K562 (cell line): ENCODE measurements around the gene FIGNL1. TPM values are rescaled to one million over a fixed set of nuclear protein-coding genes. Genes with fewer than 3 reads are reported as not detected.

Experiments used
- ATAC-seq: fragments of 200-7000 bp; cut with Tn5 transposase; 3 replicates; pipeline ENCODE4 v1.9.1; 2020; ENCODE audit warnings: moderate library complexity
- BruUV-seq: library from RNA; stranded (reverse); fragments of 400-500 nt; replicated peaks from 2 replicates; lab custom pipeline; 2021; lab: Mats Ljungman, UMichigan
- CTCF ChIA-PET: fragments of 300-600 bp; formaldehyde crosslinking; extraction: SDS; loops from one replicate; lab custom pipeline; 2021; ENCODE audit warnings: low intra/inter-chr PET ratio; lab: Yijun Ruan, JAX
- POLR2A ChIA-PET: fragments of 300-600, 350-650 bp; sonication (Branson Sonifier 250); formaldehyde crosslinking; extraction: SDS; loops from one replicate; lab custom pipeline; 2021; ENCODE audit warnings: antibody characterized with exemption, inconsistent platforms; lab: Yijun Ruan, JAX
- DNase-seq, 4 experiments: peaks; one replicate each; pipeline versions ENCODE4 v3.0.0 to v3.0.0-alpha.2; 2011 to 2018; ENCODE audit warnings: low spot score in 3 of 4, mixed read lengths in 3 of 4; ENCODE audit errors: extremely low read depth in 1 of 4
- FAIRE-seq: peaks from 2 replicates; lab custom pipeline; 2011; peaks lifted over from hg19 to GRCh38; lab: Jason Lieb, UNC
- H2AFZ ChIP-seq: 2 replicates; pipeline ENCODE4 v1.6.0; 2011; ENCODE audit warnings: low read depth, low read length, control low read depth, inconsistent platforms
- H3K27ac ChIP-seq: fragments of 200-600 bp; 3 replicates; pipeline ENCODE4 v1.8.0; 2011; ENCODE audit warnings: low read depth, mild to moderate bottlenecking, control low read depth, inconsistent platforms, low read length, moderate library complexity, mixed read lengths; ENCODE audit errors: extremely low read depth
- H3K27me3 ChIP-seq, 2 experiments: fragments of 300-600 bp in 1 of 2; 2 replicates in 1 of 2; 3 replicates in 1 of 2; pipeline versions ENCODE4 v1.6.0 to v1.8.0; 2011; ENCODE audit warnings: inconsistent platforms in 2 of 2, low read length in 2 of 2, mild to moderate bottlenecking in 1 of 2, mixed read lengths in 1 of 2, moderate library complexity in 1 of 2; ENCODE audit not compliant: control insufficient read depth in 2 of 2, insufficient read depth in 2 of 2
- H3K36me3 ChIP-seq: fragments of 300-600 bp; 3 replicates; pipeline ENCODE4 v1.8.0; 2011; ENCODE audit warnings: mild to moderate bottlenecking, low read length, inconsistent platforms; ENCODE audit not compliant: control insufficient read depth, insufficient read depth
- H3K4me1 ChIP-seq, 2 experiments: fragments of 200-600 bp in 1 of 2; replicated peaks in 1 of 2; 2 replicates in 1 of 2; 3 replicates in 1 of 2; pipeline versions ENCODE4 v1.5.1 to v1.8.0; 2011; ENCODE audit warnings: inconsistent platforms in 2 of 2, low read length in 2 of 2, mild to moderate bottlenecking in 1 of 2, mixed read lengths in 1 of 2, moderate library complexity in 1 of 2; ENCODE audit not compliant: control insufficient read depth in 2 of 2, insufficient read depth in 2 of 2
- H3K4me2 ChIP-seq: 2 replicates; pipeline ENCODE4 v1.6.1; 2011; ENCODE audit warnings: low read length, control low read depth, inconsistent platforms, mixed read lengths; ENCODE audit not compliant: insufficient read depth
- H3K4me3 ChIP-seq: fragments of 200-600 bp; sonication (generic), shearing (Covaris generic); 2 replicates; pipeline ENCODE4 v1.5.1; 2016; ENCODE audit warnings: control low read depth, inconsistent platforms
- H3K79me2 ChIP-seq: fragments of 200-600 bp; 3 replicates; pipeline ENCODE4 v1.8.0; 2011; ENCODE audit warnings: low read length, inconsistent platforms; ENCODE audit not compliant: control insufficient read depth, insufficient read depth
- H3K9ac ChIP-seq, 2 experiments: 2 replicates each; pipeline versions ENCODE4 v1.6.0 to v1.6.1; 2011; ENCODE audit warnings: low read depth in 2 of 2, low read length in 2 of 2, control low read depth in 1 of 2, inconsistent platforms in 1 of 2, mild to moderate bottlenecking in 1 of 2, mixed read lengths in 1 of 2; ENCODE audit not compliant: insufficient read depth in 1 of 2
- H3K9me1 ChIP-seq: one replicate; pipeline ENCODE4 v1.6.0; 2011; ENCODE audit warnings: inconsistent platforms, mild to moderate bottlenecking, low read length, moderate library complexity; ENCODE audit not compliant: control insufficient read depth, insufficient read depth
- H3K9me3 ChIP-seq: replicated peaks from 2 replicates; pipeline ENCODE4 v1.5.1; 2011; ENCODE audit warnings: low read depth, low read length, inconsistent platforms; ENCODE audit not compliant: control insufficient read depth, insufficient read depth
- H4K20me1 ChIP-seq: replicated peaks from 2 replicates; pipeline ENCODE4 v1.6.1; 2011; ENCODE audit warnings: low read length, inconsistent platforms, mixed read lengths; ENCODE audit not compliant: control insufficient read depth, insufficient read depth
- DPF2 ChIP-seq: fragments of 450-650 bp; IDR thresholded peaks from 2 replicates; pipeline ENCODE4 v1.6.1; 2016
- KLF13 ChIP-seq: fragments of 450-650 bp; IDR thresholded peaks from 2 replicates; pipeline ENCODE4 v1.6.1; 2016; ENCODE audit warnings: missing genetic modification characterization, low read depth, mild to moderate bottlenecking, missing compliant biosample characterization, moderate library complexity, borderline replicate concordance
- PHB2 ChIP-seq: fragments of 450-650 bp; IDR thresholded peaks from 2 replicates; pipeline ENCODE4 v1.6.1; 2017; ENCODE audit warnings: low read depth
- RB1 ChIP-seq: fragments of 450-650 bp; IDR thresholded peaks from 2 replicates; pipeline ENCODE4 v1.6.1; 2017; ENCODE audit warnings: low read depth, mild to moderate bottlenecking
- RFX1 ChIP-seq: fragments of 450-650 bp; IDR thresholded peaks from 2 replicates; pipeline ENCODE4 v1.6.1; 2016; ENCODE audit warnings: mild to moderate bottlenecking, moderate library complexity
- SIRT6 ChIP-seq: IDR thresholded peaks from one replicate; pipeline ENCODE4 v1.6.1; 2012; ENCODE audit warnings: low read depth, mild to moderate bottlenecking, control low read depth, inconsistent platforms, low read length, moderate library complexity
- SMC3 ChIP-seq: conservative IDR thresholded peaks from 2 replicates; pipeline ENCODE4 v1.6.1; 2011; ENCODE audit warnings: low read depth, low read length, improper control_type of control experiment; ENCODE audit not compliant: insufficient read depth
- SNIP1 ChIP-seq: fragments of 450-650 bp; IDR thresholded peaks from 2 replicates; pipeline ENCODE4 v1.7.1; 2017; ENCODE audit warnings: low read depth, mild to moderate bottlenecking
- SRSF3 ChIP-seq: fragments of 200-400 bp; formaldehyde crosslinking; IDR thresholded peaks from 2 replicates; pipeline ENCODE4 v1.6.1; 2016; ENCODE audit warnings: mild to moderate bottlenecking, low read length, moderate library complexity; ENCODE audit not compliant: insufficient read depth
- THRAP3 ChIP-seq: fragments of 450-650 bp; IDR thresholded peaks from 2 replicates; pipeline ENCODE4 v1.6.1; 2016; ENCODE audit warnings: mild to moderate bottlenecking, inconsistent platforms, borderline replicate concordance
- ZNF354B ChIP-seq: fragments of 250-450 bp; sonication (Bioruptor Pico); IDR thresholded peaks from 2 replicates; pipeline ENCODE4 v1.4.0; 2020
- ZNF395 ChIP-seq: fragments of 200-800 bp; sonication (Bioruptor generic); IDR thresholded peaks from 2 replicates; pipeline ENCODE4 v1.6.1; 2017; ENCODE audit warnings: missing genetic modification characterization, missing compliant biosample characterization
- ZNF398 ChIP-seq: fragments of 250-450 bp; sonication (Bioruptor Pico); IDR thresholded peaks from 2 replicates; pipeline ENCODE4 v1.8.0; 2021; ENCODE audit warnings: moderate library complexity, mild to moderate bottlenecking, inconsistent platforms
- WGBS: fragments of 100-300 bp; shearing (Covaris generic); methylation state at CpG from one replicate; pipeline ENCODE4 v1.1.6; 2016; ENCODE audit warnings: low coverage, mixed read lengths; ENCODE audit not compliant: insufficient coverage; ENCODE audit errors: missing lambda C conversion rate; 5-methylcytosine and 5-hydroxymethylcytosine counted together
- in situ Hi-C: fragments of 300-500 bp; cut with MboI; formaldehyde crosslinking; loops from 4 replicates; pipeline ENCODE4 v1.15.0; 2018; ENCODE audit warnings: inconsistent platforms, mixed read lengths
- intact Hi-C: fragments of 100-400 bp; cut with micrococcal nuclease; formaldehyde crosslinking; loops from 2 replicates; pipeline ENCODE4 v1.14.2; 2022
- polyA plus RNA-seq, 8 experiments: library from polyadenylated mRNA; depleted of rRNA in 4 of 8; stranded (reverse) in 5 of 8; unstranded in 3 of 8; fragments of >200 nt; fragmentation: Nextera tagmentation in 2 of 8; fragmentation: Illumina TruSeq in 1 of 8; extraction: Ambion mirVana in 2 of 8; extraction: Trizol in 1 of 8; gene quantifications; 2 replicates each; pipeline versions ENCODE4 v1.2.1 to v1.2.3, GENCODE V29; 2011 to 2014; ENCODE audit warnings: inconsistent platforms in 1 of 8, missing spikeins in 1 of 8
- total RNA-seq, 7 experiments: library from RNA; depleted of rRNA in 6 of 7; stranded (reverse); fragments of >200 nt in 6 of 7; fragmentation: Illumina TruSeq in 2 of 7; extraction: Trizol in 2 of 7; gene quantifications; 2 replicates each; pipeline versions ENCODE4 v1.2.1 to v1.2.3, GENCODE V29; 2011 to 2021; ENCODE audit warnings: low replicate concordance in 1 of 7

The FIGNL1 gene
- total and polyA plus RNA-seq, 9 of the 15 experiments (the other 6 are each of a cell fraction or from before 2014, with no cell fraction given): 15.5 to 48.3 (median 27.6) TPM

GRCh38 chr7:50462361-50462760, 12.2 kb upstream of the FIGNL1 start:
- in situ Hi-C loops: no loop called here
- no peak for FAIRE-seq
- no TSS peak for BruUV-seq

GRCh38 chr7:50461695-50462094, 11.5 kb upstream of the FIGNL1 start:
- no peak overlapping the region for H2AFZ ChIP-seq
- no TSS peak for BruUV-seq
- intact Hi-C loops (loop anchor here (10.0 kb wide), 1 partner anchor 543 kb away; no protein-coding TSS in a partner anchor), in situ Hi-C loops (no loop called here)
- H3K9ac ChIP-seq: no peak overlapping the region
- no peaks in the 10 kb centered on the region for H3K9me3 ChIP-seq
- no peaks in the 10 kb centered on the region for H3K4me1 ChIP-seq
- no peak overlapping the region for H3K27ac ChIP-seq
- no peaks in the 10 kb centered on the region for H4K20me1 ChIP-seq
- ChIA-PET CTCF (no interaction called here), POLR2A (no interaction called here)
- H3K79me2 ChIP-seq: no peaks in the 10 kb centered on the region
- 18% methylated on average over 1 of the region's 1 CpG for WGBS
- H3K36me3 ChIP-seq: no peaks in the 10 kb centered on the region
- no peaks in the 10 kb centered on the region for H3K9me1 ChIP-seq
- peaks cover 18 to 42% of the 10 kb centered on the region in 2 experiments for H3K27me3 ChIP-seq
- FAIRE-seq (no peak), DNase-seq (no peak), ATAC-seq (no peak)
- H3K4me2 ChIP-seq: no peak overlapping the region
- no peak overlapping the region for H3K4me3 ChIP-seq
- TF ChIP-seq SRSF3: no peak
- no peak for TF ChIP-seq PHB2
- TF ChIP-seq RB1: no peak
- no peak for TF ChIP-seq SNIP1
- TF ChIP-seq SIRT6: no peak
- TF ChIP-seq ZNF398: no peak
- no peak for TF ChIP-seq RFX1
- no peak for TF ChIP-seq ZNF354B (CRISPR knock-in tag)
- TF ChIP-seq THRAP3: no peak
- no peak for TF ChIP-seq SMC3
- TF ChIP-seq KLF13 (tag): no peak
- no peak for TF ChIP-seq ZNF395 (CRISPR knock-in tag)

More at GRCh38 chr7:50462361-50462760, 12.2 kb upstream of the FIGNL1 start:
- no peak for ATAC-seq
- H3K4me1 ChIP-seq: no peaks in the 10 kb centered on the region
- no peaks in the 10 kb centered on the region for H3K36me3 ChIP-seq
- H3K9ac ChIP-seq: no peak overlapping the region
- POLR2A ChIA-PET: interaction anchor here (1.0 kb wide), 1 partner anchor 620 kb away, joined by 3 read pairs; no protein-coding TSS in a partner anchor
- peaks cover 16 to 43% of the 10 kb centered on the region in 2 experiments for H3K27me3 ChIP-seq
- no peaks in the 10 kb centered on the region for H4K20me1 ChIP-seq
- TF ChIP-seq DPF2: no peak
- H3K9me3 ChIP-seq: no peaks in the 10 kb centered on the region
- WGBS: 10% methylated on average over 4 of the region's 4 CpGs
- CTCF ChIA-PET: no interaction called here
- no peak for DNase-seq
- no peak overlapping the region for H2AFZ ChIP-seq
- H3K4me3 ChIP-seq: no peak overlapping the region
- H3K27ac ChIP-seq: no peak overlapping the region
- H3K9me1 ChIP-seq: no peaks in the 10 kb centered on the region
- no peak overlapping the region for H3K4me2 ChIP-seq
- no peaks in the 10 kb centered on the region for H3K79me2 ChIP-seq
- intact Hi-C loops: loop anchor here (10.0 kb wide), 1 partner anchor 542 kb away; no protein-coding TSS in a partner anchor
